GM12891 (cell line): ENCODE measurements around the gene POPDC3. TPM values are rescaled to one million over a fixed set of nuclear protein-coding genes. Genes with fewer than 3 reads are reported as not detected.
A peak's percentile ranks its signal among the peaks of the same experiment; 100 is the strongest.
"Not testable (repeated sequence)": the region's sequence is repeated elsewhere in the genome, so short reads cannot be mapped to it uniquely, and the experiment has no call there.

Experiments
- DNase-seq: peaks from one replicate; pipeline ENCODE4 v3.0.0; 2011; ENCODE audit warnings: low spot score; ENCODE audit not compliant: insufficient read length
- FAIRE-seq: peaks from 2 replicates; lab custom pipeline; 2011; peaks lifted over from hg19 to GRCh38; lab: Jason Lieb, UNC
- PAX5 ChIP-seq: IDR thresholded peaks from 2 replicates; pipeline ENCODE4 v1.6.1; 2011; ENCODE audit warnings: low read length, moderate library complexity, mild to moderate bottlenecking; ENCODE audit not compliant: insufficient read depth, severe bottlenecking
- POLR2A ChIP-seq: IDR thresholded peaks from 2 replicates; pipeline ENCODE4 v1.6.1; 2011; ENCODE audit warnings: low read depth, low read length, control low read depth
- POLR2AphosphoS5 ChIP-seq: IDR thresholded peaks from 2 replicates; pipeline ENCODE4 v1.6.1; 2011; ENCODE audit warnings: low read depth, low read length, control low read depth
- POU2F2 ChIP-seq: IDR thresholded peaks from 2 replicates; pipeline ENCODE4 v1.6.1; 2011; ENCODE audit warnings: low read depth, mild to moderate bottlenecking, control low read depth, low read length, moderate library complexity
- SPI1 ChIP-seq: IDR thresholded peaks from 2 replicates; pipeline ENCODE4 v1.6.1; 2011; ENCODE audit warnings: low read depth, low read length, control low read depth
- TAF1 ChIP-seq: IDR thresholded peaks from 2 replicates; pipeline ENCODE4 v1.6.1; 2011; ENCODE audit warnings: low read depth, low read length, control low read depth
- polyA plus RNA-seq: library from polyadenylated mRNA; unstranded; fragments of >200 nt; gene quantifications from one replicate; pipeline ENCODE4 v1.2.1, GENCODE V29; 2012; ENCODE audit warnings: low read depth, missing spikeins, inconsistent platforms; ENCODE audit not compliant: missing spikeins

POPDC3 gene
- 0.27 TPM for polyA plus RNA-seq

GRCh38 chr6:105179244-105180065 is at the start of gene POPDC3:
TSS of gene POPDC3 (minus strand) at chr6:105180014. CDS start at chr6:105161909, 18,105 bp downstream.
- FAIRE-seq (no peak), DNase-seq (peak; percentile 30)
- TF ChIP-seq SPI1 = no peak

DNA sequence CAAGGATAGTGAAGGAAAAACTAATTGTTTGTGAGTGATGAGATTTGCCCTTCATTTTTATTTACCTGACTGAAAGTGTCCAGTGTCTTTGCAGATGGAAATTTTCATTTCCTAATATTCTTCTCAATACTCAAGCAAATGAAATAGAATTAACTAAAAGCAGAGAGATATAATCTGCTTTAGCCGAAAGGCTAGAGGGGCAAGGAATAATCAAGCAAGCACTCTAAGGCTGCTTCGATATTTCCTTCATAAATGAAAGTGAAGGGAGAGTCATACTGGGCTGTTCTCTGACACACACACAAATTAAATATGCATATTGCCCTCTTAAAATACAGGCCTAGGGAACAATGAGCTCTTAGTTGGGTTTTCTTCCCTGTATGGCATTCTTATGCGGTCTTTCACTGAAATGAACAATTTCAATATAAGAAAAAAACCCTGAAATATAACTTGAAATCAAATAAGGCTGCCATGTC is 47.5 kb upstream of the POPDC3 start:
- FAIRE-seq (no peak), DNase-seq (no peak)
- TF ChIP-seq SPI1 (no peak), POLR2A (no peak), POU2F2 (no peak), POLR2AphosphoS5 (no peak), TAF1 (no peak), PAX5 (no peak)

DNA sequence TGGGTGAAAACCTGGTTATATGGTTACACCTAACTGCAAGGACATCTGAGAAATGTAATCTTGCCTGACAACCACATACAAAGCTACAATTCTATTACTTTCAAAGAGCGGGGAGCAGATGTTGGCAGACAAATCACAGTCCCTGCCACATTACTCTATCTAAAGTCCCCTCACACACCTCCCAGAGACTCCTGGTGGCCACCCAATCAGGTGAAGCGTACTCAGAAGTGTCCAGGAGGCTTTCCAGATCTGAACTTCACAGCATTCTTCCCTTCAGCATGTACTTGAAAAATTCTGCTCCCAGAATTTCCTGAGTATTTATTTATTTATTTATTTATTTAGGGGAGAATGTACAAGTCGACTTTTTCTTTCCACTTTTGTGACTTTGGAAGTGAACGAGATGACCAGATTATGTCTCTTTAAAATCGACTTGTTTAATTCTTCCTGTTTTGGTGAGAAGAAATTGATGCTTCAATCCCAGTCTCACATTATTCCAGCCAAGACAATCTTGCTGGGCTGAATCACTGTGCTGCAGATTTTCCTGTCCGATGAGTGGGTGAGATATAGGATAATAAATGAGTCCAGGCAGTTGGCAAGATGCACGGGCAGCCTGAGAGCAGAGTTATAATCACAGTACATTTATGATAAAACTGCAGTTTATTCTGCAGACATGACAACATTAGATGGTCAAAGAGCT is 46.9 kb upstream of the POPDC3 start:
- TF ChIP-seq POLR2A (no peak), TAF1 (no peak), PAX5 (no peak), POU2F2 (no peak), SPI1 (no peak), POLR2AphosphoS5 (no peak)

GRCh38 chr6:105223242-105223641 is 43.4 kb upstream of the POPDC3 start:
- FAIRE-seq (no peak), DNase-seq (no peak)
- no peak for TF ChIP-seq POU2F2
- no peak for TF ChIP-seq POLR2AphosphoS5
- no peak for TF ChIP-seq POLR2A
- no peak for TF ChIP-seq TAF1
- no peak for TF ChIP-seq PAX5
- TF ChIP-seq SPI1 = no peak

More for the DNA sequence above, 46.9 kb upstream of the POPDC3 start:
- DNase-seq = no peak
- no peak for FAIRE-seq

DNA sequence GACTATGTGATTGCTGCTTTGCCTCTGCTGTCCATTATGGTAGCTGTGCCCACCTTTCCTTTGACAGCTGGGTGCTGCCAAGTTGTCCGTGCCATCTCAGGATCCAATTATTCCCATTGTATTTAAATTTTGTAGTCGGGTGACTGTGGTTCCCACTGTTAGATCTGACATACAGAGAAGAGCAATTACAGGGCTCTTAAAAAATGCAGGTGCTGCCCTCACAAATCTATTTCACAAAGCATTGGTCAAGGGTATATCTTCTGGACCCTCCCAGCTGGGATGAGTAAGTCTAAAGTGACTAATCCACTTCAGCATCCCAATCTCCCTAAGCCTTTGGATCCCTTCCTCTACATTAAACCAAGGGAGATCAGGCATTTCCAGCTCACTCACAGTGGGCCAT is 41.4 kb upstream of the POPDC3 start:
- not testable (repeated sequence) for DNase-seq

DNA sequence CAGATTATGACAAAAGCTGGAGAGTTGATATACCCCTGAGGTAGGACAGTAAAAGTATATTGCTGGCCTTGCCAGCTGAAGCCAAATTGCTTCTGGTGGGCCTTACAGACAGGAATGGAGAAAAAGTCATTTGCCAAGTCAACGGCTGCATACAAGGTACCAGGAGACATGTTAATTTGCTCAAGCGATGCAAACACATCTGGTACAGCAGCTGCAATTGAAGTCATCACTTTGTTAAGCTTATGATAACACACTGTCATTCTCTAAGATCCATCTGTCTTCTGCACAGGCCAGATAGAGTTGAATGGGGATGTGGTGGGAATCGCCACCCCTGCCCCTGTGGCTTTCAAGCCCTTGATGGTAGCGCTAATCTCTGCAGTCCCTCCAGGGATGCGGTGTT is 40.4 kb upstream of the POPDC3 start:
- no peak for FAIRE-seq
- no peak for DNase-seq
- TF ChIP-seq PAX5 (no peak), TAF1 (no peak), SPI1 (no peak), POLR2AphosphoS5 (no peak), POU2F2 (no peak), POLR2A (no peak)

More for the DNA sequence above, 41.4 kb upstream of the POPDC3 start:
- not testable (repeated sequence) for FAIRE-seq

DNA sequence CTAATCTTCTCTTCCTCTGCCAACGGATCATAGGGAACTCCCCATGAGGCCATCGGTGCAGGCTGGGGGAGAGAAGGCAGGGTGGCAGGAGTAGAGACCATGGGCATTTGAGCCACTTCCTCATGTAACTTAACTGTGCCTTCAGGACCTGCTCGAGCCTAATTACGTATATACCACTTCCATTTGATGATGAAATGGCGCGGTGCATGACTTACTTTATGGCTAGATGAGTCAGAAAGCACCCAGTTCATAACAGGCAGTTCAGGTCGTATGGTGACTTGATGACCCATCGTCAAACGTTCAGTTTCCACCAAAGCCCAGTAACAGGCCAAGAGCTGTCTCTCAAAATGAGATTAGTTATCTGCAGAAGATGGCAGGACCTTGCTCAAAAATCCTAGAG is 39.4 kb upstream of the POPDC3 start:
- FAIRE-seq, DNase-seq: not testable (repeated sequence)

GRCh38 chr6:105215506-105215905 is 35.7 kb upstream of the POPDC3 start:
- FAIRE-seq = no peak
- TF ChIP-seq SPI1 = no peak
- TF ChIP-seq POLR2A = no peak
- no peak for TF ChIP-seq PAX5
- TF ChIP-seq TAF1 = no peak
- TF ChIP-seq POLR2AphosphoS5 = no peak
- TF ChIP-seq POU2F2 = no peak
- DNase-seq = no peak

DNA sequence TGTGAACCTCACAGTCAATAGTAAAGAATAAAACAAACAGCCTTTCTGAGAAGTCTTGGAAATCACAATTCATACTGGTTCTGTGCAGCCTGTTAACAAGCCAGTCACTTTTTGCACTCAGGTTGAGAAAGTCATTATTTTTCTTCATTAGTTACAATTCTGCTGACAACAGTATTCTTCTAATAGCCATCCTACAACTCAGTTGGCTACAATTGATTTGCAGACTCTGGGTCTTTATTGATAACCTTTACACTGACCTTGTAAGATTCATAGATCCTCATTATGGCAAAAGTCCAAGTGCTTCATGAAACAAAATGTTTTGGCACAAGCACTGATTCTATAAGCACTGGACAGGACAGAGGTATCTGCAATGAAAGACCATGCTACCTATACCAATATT is 34.9 kb upstream of the POPDC3 start:
- FAIRE-seq (no peak), DNase-seq (no peak)
- no peak for TF ChIP-seq POU2F2
- TF ChIP-seq TAF1 = no peak
- no peak for TF ChIP-seq PAX5
- TF ChIP-seq POLR2AphosphoS5 = no peak
- TF ChIP-seq POLR2A = no peak
- no peak for TF ChIP-seq SPI1

- DNase-seq = no peak
- TF ChIP-seq PAX5 (no peak), TAF1 (no peak), POU2F2 (no peak), SPI1 (no peak), POLR2AphosphoS5 (no peak), POLR2A (no peak)
- FAIRE-seq = no peak
Measured at GRCh38 chr6:105213272-105213671, 33.5 kb upstream of the POPDC3 start.
